GM10266 (cell line): ENCODE data around the gene TMEM79.

Experiments used
- DNase-seq: peaks from one replicate; pipeline ENCODE4 v3.0.0; 2012; ENCODE audit errors: extremely low spot score
- CTCF ChIP-seq: IDR thresholded peaks from 2 replicates; pipeline ENCODE4 v1.5.1; 2012; ENCODE audit warnings: mild to moderate bottlenecking, low read depth; ENCODE audit not compliant: control insufficient read depth, insufficient read depth; ENCODE audit errors: missing control alignments

Gene TMEM79

GRCh38 chr1:156285437-156285836 is 1.3 kb downstream of the TMEM79 start:
- no peak for TF ChIP-seq CTCF
- DNase-seq, result no peak

GRCh38 chr1:156286061-156286460 is 1.9 kb downstream of the TMEM79 start:
- no peak for TF ChIP-seq CTCF

GRCh38 chr1:156289857-156290256 is 5.7 kb downstream of the TMEM79 start:
- DNase-seq, result no peak
- no peak for TF ChIP-seq CTCF

More at GRCh38 chr1:156286061-156286460, 1.9 kb downstream of the TMEM79 start:
- no peak for DNase-seq

GRCh38 chr1:156291226-156292061 is 7.3 kb downstream of the TMEM79 start:
- no peak for DNase-seq
- TF ChIP-seq CTCF, result no peak

GRCh38 chr1:156293098-156293434 is 8.9 kb downstream of the TMEM79 start:
- DNase-seq, result no peak
- no peak for TF ChIP-seq CTCF

GRCh38 chr1:156293895-156294294 is 9.8 kb downstream of the TMEM79 start:
- TF ChIP-seq CTCF, result no peak
- DNase-seq, result no peak

- TF ChIP-seq CTCF, result no peak
- DNase-seq, result peak; percentile 85
Observed at GRCh38 chr1:156295391-156295947, 11.3 kb downstream of the TMEM79 start, which contains the start of gene GLMP. GLMP (minus strand) TSS chr1:156295679; CDS start chr1:156295645, 34 bp downstream.
